ENCODE results near the gene ARID5B.
A peak's percentile ranks its signal among the peaks of the same experiment; 100 is the strongest.

Gene ARID5B

DNA sequence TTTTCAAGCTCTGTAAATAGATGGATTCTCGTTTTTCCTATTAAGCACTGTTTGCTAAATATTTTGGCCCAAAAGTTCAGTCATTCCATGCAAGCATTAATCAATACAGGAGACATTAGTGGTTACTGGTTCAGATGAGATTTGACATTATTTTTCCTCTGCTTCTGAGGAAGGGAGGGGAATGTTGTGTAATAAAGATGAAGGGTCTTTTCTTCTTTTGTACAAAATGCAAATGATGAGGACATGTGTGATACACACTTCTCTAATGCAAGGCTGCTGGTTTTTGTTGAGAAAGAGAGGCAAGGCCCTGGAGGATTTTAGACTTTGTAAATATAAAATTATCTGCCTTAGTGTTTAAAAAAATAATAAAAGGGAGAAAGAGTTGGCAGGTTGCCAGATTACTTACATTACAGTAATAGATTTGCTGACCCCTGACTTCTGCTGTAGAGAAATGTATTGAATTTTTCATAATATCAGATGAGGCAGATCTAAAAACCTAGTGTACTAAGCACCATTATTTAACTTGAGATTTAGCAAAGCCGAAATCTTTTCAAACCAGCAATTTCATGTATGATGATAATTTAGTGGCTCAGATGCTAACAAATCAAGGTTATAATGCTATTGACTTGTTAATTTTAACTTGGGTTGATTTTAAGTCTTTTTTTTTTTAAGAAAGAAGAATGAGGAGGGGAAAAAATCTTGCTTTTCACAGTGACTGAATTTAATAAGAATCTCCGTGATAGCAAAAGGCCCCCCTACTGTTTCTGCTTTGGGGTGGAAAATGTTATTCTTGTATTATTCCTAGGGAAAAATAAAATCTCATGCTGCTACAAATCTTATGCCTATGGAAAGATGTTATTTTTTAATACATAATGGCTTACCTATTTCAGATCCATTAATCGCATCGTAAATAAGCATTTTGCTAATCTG, 180.1 kb downstream of the ARID5B start:
- DNase-seq = no peak

DNA sequence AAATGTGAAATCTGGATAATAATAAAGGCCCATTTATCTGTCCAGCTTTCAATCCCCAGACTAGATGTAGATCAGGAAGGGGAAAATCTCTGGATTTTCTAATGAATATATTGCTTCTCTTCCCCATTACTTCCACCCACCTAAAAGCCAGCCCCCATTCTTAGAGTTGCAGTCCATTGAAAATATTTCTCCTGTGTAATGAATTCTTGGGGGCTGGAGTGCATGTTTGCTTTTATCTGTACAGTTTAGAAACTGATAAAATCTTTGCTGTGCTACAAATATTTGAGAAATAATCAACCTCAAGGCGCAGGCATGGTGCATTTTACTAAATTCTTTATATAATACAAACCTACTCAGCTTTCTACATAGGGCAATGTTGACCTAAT, 180.8 kb downstream of the ARID5B start:
- DNase-seq = no peak

DNA sequence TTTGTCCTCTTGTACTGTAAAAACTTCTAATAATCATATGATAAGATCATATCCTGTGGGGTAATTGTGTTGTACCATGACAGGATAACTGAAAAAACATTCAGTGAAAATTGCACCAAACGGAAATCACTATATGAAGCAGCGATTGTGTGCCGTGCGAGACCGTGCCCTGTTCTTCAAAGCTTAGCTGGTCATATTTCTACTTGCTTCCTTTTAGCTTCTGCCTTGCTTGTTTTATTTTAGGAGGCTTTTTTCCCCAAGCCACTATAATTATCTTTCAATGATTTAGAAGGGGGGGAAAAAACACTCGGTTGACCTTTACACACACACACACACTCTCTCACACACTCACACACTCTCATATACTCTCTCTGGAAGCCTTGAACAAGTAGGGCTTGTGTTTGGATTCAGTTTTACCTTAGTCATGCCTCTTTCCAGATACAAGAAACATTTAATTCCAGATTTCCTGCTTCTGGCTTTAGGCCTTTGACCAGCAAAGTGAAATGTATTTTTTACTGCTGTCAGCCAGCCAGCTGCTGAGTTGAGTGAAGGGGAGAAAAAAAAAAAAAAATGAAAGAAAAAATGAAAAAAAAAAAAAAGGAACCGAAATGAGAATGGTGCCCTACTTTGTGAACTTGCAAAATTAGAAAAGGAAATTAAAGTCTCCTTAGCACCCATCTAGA, 181.4 kb downstream of the ARID5B start:
- DNase-seq = peak; percentile 24

DNA sequence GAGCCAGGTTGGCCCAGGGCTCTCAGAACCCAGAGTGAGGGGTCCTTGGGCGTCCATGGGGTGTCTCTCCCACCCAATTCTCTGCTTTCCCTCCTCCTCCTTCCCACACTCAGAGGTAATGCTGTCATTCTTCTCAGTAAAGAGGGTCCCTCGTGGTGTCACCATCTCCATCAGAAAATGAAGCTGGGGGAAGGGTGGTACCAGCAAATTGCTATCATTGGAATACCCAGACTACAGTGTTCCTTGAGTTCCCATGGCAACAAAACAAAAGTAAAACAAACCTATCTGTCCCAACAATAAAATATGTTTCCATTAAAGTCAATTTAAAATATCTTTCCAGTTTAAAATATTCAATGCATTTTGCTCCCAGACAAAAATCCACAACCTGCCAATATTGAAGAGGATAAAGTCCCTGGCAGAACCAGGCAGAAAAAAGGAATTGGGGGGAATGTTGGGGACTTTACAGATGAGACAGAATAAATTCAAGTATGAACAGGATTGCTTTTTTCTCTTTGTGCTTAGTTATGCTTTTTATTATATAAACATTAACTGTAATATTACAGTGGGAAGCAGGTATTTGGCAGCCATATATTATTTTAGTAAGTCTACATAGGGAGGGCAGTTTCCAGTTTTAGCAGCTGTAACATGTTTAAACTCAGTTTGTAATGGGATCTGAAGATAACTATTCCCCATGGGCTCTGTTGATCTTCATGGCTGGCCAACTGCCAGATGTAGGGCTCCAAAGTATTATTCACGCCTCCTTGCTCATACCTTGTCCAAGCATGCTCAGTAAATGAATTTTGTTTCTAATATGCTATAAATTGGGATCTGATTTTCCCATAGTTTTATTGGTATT, 182.1 kb downstream of the ARID5B start:
- DNase-seq = peak; percentile 71

DNA sequence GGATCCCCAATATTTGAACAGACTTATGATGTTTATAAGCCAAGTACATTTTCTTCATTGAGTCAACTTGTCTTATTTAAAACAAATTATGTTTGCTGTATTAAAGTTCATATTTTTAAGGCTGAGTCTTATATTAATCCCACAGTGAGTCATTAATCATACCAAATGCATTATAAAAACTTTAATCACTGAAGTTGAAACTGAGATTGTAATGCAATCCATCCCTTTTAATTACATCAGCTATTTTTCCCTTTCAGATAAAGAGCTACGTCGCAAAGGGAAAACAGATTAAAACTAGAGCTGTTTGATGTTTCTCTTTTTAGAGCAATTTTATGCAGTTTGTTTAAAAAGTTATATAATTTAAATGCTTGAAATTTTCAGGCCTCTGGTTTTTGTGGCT, 183.0 kb downstream of the ARID5B start:
- DNase-seq = no peak

DNA sequence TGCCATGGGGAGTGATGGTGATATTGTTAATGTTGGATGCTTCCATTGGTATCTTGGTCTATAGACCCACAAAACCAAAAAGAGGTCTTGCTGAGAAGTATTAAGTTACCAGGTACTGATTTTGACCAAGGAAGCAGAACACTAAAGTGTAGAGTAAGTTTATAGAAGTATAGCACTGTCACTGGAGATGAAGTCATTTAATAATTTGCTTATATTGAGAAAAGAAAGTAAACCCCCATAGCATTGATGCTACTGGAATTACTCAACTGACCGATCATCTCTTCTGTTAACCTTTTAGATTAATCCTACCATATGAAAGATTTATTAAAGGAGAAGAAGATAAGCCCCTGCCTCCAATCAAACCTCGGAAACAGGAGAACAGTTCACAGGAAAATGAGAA, 183.9 kb downstream of the ARID5B start:
- no peak for DNase-seq

DNA sequence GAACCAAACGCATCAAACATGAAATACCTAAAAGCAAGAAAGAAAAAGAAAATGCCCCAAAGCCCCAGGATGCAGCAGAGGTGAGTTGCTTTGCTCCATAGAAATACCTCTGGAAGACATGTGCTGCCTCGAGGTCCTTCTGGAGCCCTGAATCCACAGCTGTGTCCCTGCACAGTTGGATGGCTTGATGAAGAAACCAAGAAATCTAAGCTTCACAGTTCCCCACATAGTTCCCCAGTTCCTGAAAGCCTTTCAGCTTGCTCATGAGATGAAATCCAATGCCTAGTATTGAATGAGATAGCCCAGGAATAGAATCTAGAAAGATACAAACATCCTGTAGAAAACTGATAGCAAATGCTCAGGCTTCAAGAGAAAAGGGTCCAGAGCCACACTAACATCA, 184.3 kb downstream of the ARID5B start:
- no peak for DNase-seq

DNA sequence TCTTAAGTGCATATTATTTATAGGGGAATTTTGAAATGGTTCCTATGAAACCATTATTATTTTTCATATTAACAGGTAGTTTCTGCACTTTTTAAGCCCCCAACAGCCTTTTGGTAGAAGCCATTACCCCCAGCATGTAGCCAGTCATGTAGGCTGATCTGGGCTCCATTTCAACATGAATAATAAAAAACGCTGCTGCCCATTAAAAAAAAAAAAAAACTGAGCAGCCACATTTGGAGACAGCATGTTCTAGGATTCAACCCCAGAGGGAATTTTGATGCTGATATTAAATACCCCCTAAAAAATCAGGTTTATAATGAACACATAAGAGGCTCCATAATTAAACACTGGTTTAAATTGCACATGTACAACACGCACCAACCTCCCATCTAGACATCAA, 185.8 kb downstream of the ARID5B start:
- no peak for DNase-seq

DNA sequence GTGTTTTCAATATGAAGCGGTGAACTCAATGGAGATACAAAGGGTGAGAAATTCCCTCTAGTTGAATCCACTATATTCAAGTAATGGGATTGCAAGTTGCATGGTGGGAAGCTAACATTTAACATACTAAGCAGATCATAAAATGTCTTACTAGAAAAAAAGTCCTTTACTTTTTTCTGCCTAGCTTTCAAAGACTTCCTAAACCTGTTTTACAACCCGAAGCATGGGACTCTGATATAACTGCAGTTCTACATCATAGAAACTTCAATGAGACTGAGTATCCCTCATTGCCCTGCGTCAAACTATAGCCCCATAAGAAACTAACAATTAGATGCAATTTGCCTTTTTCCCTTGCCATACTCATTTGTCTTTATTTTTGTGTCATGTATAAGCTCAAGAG, 187.3 kb downstream of the ARID5B start:
- DNase-seq = no peak

DNA sequence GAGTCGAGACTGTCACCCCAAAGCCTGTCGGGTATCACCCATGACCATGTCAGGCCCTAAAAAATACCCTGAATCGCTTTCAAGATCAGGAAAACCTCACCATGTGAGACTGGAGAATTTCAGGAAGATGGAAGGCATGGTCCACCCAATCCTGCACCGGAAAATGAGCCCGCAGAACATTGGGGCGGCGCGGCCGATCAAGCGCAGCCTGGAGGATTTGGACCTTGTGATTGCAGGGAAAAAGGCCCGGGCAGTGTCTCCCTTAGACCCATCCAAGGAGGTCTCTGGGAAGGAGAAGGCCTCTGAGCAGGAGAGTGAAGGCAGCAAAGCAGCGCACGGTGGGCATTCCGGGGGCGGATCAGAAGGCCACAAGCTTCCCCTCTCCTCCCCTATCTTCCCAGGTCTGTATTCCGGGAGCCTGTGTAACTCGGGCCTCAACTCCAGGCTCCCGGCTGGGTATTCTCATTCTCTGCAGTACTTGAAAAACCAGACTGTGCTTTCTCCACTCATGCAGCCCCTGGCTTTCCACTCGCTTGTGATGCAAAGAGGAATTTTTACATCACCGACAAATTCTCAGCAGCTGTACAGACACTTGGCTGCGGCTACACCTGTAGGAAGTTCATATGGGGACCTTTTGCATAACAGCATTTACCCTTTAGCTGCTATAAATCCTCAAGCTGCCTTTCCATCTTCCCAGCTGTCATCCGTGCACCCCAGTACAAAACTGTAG, 191.0 kb downstream of the ARID5B start:
- DNase-seq = no peak

DNA sequence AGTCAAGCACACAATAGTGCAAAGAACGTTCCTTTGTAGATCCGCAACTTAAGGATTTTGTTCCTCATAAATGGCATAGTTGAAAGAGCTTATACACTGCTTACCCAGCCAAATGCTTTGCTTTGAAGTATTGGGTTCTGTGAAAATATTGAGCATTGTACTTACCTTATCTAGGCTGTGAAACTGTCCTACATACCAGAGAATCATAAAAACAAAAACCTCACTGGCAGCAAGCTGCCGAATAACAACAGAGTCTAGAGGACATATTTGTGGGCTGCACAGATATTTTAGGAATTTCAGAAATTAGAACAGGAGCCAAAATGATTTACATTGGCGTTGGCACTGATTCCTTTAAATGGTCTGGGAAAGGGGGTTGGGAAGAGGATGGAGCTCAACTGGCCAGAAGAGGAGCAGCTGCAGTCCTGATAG, 192.4 kb downstream of the ARID5B start:
- no peak for DNase-seq

DNA sequence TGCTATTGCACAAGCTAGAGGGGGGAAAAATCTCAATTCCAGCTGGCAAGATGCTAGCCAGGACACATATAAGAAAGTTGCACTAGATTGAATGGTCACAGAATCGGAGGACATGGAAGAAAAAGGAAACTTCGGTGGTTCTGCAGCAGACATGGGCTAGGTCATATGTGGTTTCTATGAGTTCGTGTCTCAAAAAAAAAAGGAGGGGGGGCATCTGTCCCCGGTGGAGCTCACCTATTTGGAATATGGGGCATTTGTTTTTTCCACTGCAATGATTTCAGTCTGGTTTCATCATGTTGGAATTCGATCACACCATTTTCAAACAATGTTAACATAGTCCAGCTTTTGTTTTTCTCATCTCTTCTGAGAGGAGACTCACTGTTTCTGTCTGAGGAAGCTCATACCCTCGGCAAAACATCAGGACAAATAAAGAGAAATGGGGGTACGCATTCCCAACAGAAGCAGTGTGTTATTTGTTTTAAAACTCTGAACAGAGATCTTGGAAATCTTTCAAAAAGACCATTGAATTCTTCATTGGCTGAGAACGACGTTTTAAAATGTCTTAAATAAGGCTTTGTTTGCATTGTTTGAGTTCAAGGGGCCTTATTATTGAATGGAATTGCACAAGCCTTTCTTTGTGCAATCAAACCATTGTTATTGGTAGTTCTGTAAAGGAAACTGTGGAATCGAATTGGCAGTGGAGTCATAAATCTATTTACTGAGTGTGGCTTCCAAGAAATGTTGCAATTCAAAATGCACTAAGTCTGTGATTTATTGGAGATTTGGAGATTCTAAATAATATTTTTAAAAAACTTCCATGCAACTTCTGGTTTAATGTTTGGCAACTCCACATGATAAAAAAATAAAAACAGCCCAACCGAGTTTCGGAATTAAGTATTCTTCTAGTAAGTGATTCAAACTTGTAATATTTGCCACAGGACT, 194.0 kb downstream of the ARID5B start:
- DNase-seq = no peak

DNA sequence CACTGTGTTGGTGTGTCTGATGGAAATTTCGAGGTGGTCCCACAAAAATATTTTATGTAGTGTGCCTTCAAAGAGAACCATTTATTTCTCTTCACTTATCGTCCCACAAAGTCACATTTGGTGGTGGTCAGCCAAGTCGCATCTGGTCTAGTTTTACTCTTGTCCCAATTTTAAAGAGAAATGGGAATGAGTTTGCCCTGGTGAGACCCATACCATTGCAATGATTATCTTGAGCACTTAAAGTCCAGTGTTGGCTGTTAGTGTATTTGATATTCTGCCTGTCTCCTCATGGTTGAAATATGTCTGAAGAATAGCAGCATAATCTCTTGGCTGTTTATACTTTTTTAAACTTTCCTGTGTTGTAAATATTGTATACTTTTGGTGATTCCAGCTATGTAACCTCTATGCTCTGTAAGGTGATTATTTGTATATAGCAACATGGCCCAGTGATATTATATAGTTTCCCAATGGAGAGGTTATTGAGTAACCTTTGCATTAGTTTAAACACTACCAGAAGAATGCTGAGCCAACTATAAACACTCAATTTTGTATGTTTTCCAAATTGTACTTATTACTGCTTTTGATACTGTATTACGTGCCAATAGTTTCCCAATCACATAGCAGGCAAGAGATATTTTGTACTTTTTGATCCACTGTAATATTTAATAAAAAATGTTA, 194.9 kb downstream of the ARID5B start:
- no peak for DNase-seq

DNA sequence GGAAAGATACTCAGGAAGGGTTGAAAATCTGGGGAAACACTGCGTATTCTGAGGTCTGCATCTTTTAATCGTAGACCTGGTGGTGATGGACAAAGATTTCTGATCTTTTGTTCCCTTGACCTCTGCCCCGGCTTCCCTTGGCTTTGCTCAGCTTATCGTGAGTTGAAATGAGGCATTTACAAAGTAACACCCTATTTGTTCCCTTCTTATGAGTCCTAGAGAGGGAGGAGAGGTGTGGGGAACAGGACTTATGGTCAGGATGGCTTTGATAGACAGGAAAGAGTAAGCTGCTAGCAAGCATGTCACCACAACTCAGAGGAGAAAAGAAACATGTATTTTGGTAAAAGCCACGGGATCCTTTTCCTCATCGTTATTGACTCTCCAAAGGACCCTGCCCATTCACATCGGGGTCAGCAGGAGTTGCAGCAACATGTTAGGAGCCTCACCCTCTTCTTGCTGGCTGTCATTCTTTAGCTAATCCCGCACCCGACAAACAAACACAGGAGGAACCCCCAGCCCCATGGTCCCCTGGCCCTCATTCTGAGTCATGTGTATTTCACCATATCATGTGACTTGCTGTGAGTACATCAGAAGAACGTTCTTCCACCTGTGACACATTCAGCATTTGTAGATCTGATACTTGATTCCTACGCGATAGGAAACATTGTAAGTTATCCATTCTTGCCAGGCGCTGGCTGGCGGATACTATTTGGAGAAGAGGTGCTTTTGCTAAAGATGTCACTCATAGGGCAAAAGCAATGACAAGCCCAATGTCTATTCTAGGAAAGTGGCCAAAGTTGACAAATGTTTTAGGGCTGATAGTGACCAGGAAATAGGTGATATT, 197.0 kb downstream of the ARID5B start:
- DNase-seq = no peak

DNA sequence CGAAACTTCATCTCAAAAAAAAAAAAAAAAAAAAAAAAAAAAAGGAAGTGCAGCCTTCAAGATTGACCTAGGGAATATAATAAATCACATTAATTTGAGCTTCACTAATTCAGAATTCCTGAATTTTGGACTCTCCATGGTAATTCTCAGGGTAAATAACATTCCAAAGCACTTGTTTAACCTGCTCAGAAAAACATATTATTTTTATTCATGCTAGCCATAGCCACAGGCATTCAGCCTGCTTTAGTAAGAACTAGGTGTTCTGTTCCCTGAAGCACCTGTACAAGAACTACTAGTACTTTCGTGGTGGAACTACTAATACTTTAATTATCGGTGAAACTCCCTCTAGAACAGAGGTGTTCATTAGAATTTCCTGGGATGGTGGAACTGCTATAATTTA, 197.8 kb downstream of the ARID5B start:
- no peak for DNase-seq

DNA sequence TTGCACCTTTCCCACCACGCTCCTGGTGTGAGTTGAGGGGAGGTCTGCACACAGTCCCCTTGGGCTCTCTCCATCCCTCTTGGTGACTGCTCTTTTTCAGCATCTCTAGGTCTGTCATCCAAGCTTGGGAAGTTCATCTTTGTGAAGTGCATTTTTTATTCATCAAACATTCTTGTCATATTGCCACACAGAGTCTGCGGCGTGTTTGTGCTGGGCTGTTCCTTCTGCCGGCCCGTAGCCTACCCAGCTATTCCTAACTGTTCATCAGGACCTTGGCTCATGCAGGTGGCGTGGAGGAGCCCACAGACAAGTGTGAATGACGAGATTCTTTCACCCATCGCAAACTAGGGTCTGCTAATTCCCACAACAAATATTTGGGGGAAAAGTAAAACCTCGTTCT, 202.4 kb downstream of the ARID5B start:
- DNase-seq = no peak

DNA sequence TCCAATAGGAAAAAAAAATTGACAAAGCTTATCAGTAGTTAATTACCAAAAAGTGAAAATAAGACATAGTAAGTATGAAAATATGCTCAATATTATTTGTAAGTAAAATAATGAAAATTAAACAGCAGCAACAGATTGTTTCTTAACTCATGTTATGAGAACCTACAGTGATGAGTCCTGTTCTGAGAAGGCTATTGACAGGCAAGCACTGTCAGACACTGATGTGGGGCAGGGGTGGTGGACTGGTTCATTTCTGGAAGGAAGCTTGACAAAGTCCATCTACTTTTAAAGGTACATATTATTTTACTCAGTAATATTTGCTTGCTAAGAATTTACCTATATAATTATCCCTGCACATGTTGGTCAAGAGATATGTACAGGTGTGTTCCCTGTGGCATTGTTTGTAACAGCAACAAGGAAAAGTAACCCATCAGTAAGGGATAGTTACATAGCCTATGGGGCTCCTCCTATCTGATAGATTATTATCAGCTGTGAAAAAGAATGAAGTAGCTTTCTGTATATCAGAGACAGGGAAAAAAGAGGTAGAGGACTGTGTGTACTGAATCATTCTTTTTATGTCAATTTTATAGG, 205.5 kb downstream of the ARID5B start:
- DNase-seq = no peak

DNA sequence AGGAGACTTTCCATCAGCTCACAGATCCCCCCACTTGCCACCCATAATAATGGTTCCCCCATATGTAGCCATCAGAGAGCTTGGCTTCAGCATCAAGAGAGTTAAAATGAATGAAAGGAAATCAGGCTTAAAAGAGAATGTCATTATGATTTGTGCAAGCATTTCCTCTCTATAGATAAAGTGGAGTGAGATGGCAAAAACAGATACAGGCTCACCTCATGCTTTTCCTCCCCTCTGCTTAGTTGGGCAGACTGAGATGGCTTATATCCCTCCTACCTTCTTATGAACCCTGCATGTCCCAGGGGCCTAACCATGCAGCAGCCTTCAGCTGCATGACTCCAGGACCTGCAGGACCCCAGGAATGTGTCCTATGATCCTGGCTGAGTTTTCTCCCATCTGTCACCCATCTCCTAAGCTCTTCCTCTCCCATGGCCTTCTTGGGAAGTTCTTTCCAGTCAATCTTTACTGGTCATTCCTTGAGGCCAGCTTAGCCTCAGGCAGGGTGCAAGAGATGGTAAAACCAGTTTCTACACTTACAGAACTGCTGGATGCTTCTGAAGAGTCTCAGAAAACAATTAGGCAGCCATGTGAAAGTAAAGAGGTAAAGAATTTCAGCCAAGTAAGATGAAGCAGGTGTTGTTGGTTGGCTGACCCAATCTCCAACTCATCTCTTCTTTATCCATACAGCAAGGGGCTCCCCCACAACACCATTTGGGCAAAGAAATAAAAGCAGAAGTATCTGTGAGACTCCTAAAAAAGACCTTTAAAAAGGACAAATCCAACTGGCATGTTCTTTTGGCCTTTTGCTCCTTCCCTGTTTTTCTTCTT, 207.5 kb downstream of the ARID5B start:
- DNase-seq = no peak
